ENCODE results near the gene CFAP65.

DNA sequence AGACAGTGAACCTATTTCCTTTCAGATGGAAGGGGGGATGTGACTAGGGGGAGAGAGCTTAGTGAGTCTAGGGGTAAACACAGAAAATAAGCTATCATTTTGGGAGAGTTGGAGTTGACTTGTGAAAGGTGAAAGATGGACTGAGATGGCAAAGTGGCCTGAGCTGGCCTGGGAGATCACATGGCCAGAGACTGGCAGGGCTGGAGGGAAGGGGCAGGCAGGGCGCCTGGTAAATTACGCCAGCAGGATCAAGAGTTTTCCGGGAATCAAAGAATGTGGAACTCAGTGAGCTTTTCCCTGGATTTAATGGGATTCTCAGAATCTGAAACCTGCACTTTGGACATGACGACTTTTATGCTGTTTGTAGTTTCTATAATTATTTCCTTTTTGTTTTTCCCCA is 841 bp upstream of the CFAP65 start:
- TF ChIP-seq CTCF (IDR thresholded peaks at IDR 0.05) = no peak
- TF ChIP-seq POLR2A (IDR thresholded peaks at IDR 0.05) = no peak

Measured in right lobe of liver (tissue), 4 donors.